SK-N-SH (cell line): ENCODE data around the gene ASTN2. TPM values are rescaled to one million over a fixed set of nuclear protein-coding genes. Genes with fewer than 3 reads are reported as not detected.

Experiments
- CTCF ChIA-PET: fragments of 300-600, 350-600 bp; formaldehyde crosslinking; extraction: SDS; loops from one replicate; lab custom pipeline; 2021; lab: Yijun Ruan, JAX
- POLR2A ChIA-PET: fragments of 350-600 bp; sonication (Branson Sonifier 250); formaldehyde crosslinking; extraction: SDS; loops from one replicate; lab custom pipeline; 2020; ENCODE audit warnings: antibody characterized with exemption, inconsistent platforms; lab: Yijun Ruan, JAX
- DNase-seq: peaks from one replicate; pipeline ENCODE4 v3.0.0; 2012
- H2AFZ ChIP-seq: fragments of 200-600 bp; sonication (generic); 2 replicates; pipeline ENCODE4 v1.8.1; 2016; ENCODE audit warnings: antibody characterized with exemption, mild to moderate bottlenecking, low read depth
- H3F3A ChIP-seq: fragments of 200-600 bp; sonication (generic); replicated peaks from 2 replicates; pipeline ENCODE3; 2016; ENCODE audit warnings: antibody characterized with exemption, mild to moderate bottlenecking; ENCODE audit not compliant: insufficient read depth
- H3K27ac ChIP-seq, 2 experiments: fragments of 200-500 bp in 1 of 2; fragments of 200-600 bp in 1 of 2; sonication (Bioruptor generic) in 1 of 2; sonication (generic), shearing (Covaris generic) in 1 of 2; 2 replicates each; pipeline versions ENCODE4 v1.5.1 to v1.6.1; 2014 to 2016; ENCODE audit warnings: low read depth in 2 of 2, inconsistent platforms in 1 of 2, low read length in 1 of 2, mild to moderate bottlenecking in 1 of 2, mixed read lengths in 1 of 2
- H3K27me3 ChIP-seq: fragments of 200-600 bp; sonication (generic), shearing (Covaris generic); 2 replicates; pipeline ENCODE4 v1.6.1; 2016; ENCODE audit warnings: mixed run types; ENCODE audit not compliant: insufficient read depth
- H3K36me3 ChIP-seq, 2 experiments: fragments of 200-500 bp in 1 of 2; fragments of 200-600 bp in 1 of 2; sonication (Bioruptor generic) in 1 of 2; sonication (generic) in 1 of 2; replicated peaks in 1 of 2; 2 replicates each; pipeline versions ENCODE3 to v1.5.1; 2014 to 2016; ENCODE audit warnings: low read length in 1 of 2, mild to moderate bottlenecking in 1 of 2; ENCODE audit not compliant: insufficient read depth in 2 of 2, control insufficient read depth in 1 of 2
- H3K4me1 ChIP-seq, 2 experiments: fragments of 200-500 bp in 1 of 2; fragments of 200-600 bp in 1 of 2; sonication (Bioruptor generic) in 1 of 2; sonication (generic), shearing (Covaris generic) in 1 of 2; 2 replicates each; pipeline versions ENCODE4 v1.5.1 to v1.6.1; 2014 to 2016; ENCODE audit warnings: low read depth in 1 of 2, low read length in 1 of 2, mixed run types in 1 of 2; ENCODE audit not compliant: insufficient read depth in 2 of 2, control insufficient read depth in 1 of 2
- H3K4me2 ChIP-seq: fragments of 200-600 bp; sonication (generic), shearing (Covaris generic); 2 replicates; pipeline ENCODE4 v1.6.1; 2017; ENCODE audit warnings: mixed run types
- H3K4me3 ChIP-seq, 2 experiments: fragments of 200-500 bp in 1 of 2; fragments of 200-600 bp in 1 of 2; sonication (Bioruptor generic) in 1 of 2; sonication (generic), shearing (Covaris generic) in 1 of 2; 2 replicates each; pipeline versions ENCODE4 v1.5.1 to v1.8.1; 2014 to 2016; ENCODE audit warnings: low read depth in 2 of 2, inconsistent platforms in 1 of 2, low read length in 1 of 2, mild to moderate bottlenecking in 1 of 2, mixed read lengths in 1 of 2, moderate library complexity in 1 of 2
- H3K79me2 ChIP-seq: fragments of 200-600 bp; sonication (generic); 2 replicates; pipeline ENCODE4 v1.8.1; 2017; ENCODE audit warnings: mild to moderate bottlenecking; ENCODE audit not compliant: insufficient read depth
- H3K9ac ChIP-seq: fragments of 200-600 bp; sonication (generic); 2 replicates; pipeline ENCODE4 v1.6.1; 2017; ENCODE audit warnings: mixed run types
- H3K9me2 ChIP-seq: fragments of 200-600 bp; sonication (generic); 2 replicates; pipeline ENCODE4 v1.6.1; 2017; ENCODE audit warnings: mixed run types
- H3K9me3 ChIP-seq: fragments of 200-600 bp; sonication (generic); 2 replicates; pipeline ENCODE4 v1.6.1; 2017; ENCODE audit warnings: mixed run types, mild to moderate bottlenecking, moderate library complexity
- H4K20me1 ChIP-seq: fragments of 200-600 bp; sonication (generic); 2 replicates; pipeline ENCODE4 v1.6.1; 2017; ENCODE audit warnings: mild to moderate bottlenecking, mixed run types; ENCODE audit not compliant: insufficient read depth
- CHD2 ChIP-seq: fragments of 150-350 bp; IDR thresholded peaks from 2 replicates; pipeline ENCODE4 v1.6.1; 2018; ENCODE audit warnings: low read length; ENCODE audit not compliant: partially characterized antibody
- ELF1 ChIP-seq: IDR thresholded peaks from 2 replicates; pipeline ENCODE4 v1.4.0; 2012
- IRF3 ChIP-seq: fragments of 150-350 bp; IDR thresholded peaks from 2 replicates; pipeline ENCODE4 v1.6.1; 2016; ENCODE audit warnings: mild to moderate bottlenecking, low read depth, low read length
- RAD21 ChIP-seq: IDR thresholded peaks from 2 replicates; pipeline ENCODE4 v1.6.1; 2012; ENCODE audit warnings: mild to moderate bottlenecking, low read length
- RCOR1 ChIP-seq: fragments of 150-350 bp; IDR thresholded peaks from 2 replicates; pipeline ENCODE4 v1.6.1; 2017; ENCODE audit warnings: antibody characterized with exemption, low read length
- TEAD4 ChIP-seq: IDR thresholded peaks from 2 replicates; pipeline ENCODE4 v1.4.0; 2012; ENCODE audit warnings: mild to moderate bottlenecking, borderline replicate concordance; ENCODE audit not compliant: insufficient read depth
- ZBTB33 ChIP-seq: IDR thresholded peaks from 2 replicates; pipeline ENCODE4 v1.4.0; 2012; ENCODE audit warnings: low read depth, borderline replicate concordance
- WGBS: methylation state at CpG from one replicate; pipeline ENCODE4 v1.1.6; 2017; ENCODE audit warnings: low lambda C conversion rate; 5-methylcytosine and 5-hydroxymethylcytosine counted together
- polyA plus RNA-seq, 3 experiments: library from polyadenylated mRNA; depleted of rRNA; stranded (reverse); fragments of >200 nt; gene quantifications; 2 replicates each; pipeline ENCODE4 v1.2.3, GENCODE V29; 2012
- TF ChIP-seq, protein P1 (sequence below): fragments of 150-350 bp; IDR thresholded peaks from 2 replicates; pipeline ENCODE4 v1.6.1; 2017; ENCODE audit warnings: antibody characterized with exemption, low read length, low read depth, borderline replicate concordance
- TF ChIP-seq, protein P2 (sequence below): IDR thresholded peaks from 2 replicates; pipeline ENCODE4 v1.4.0; 2012; ENCODE audit warnings: low read depth

Gene ASTN2
- polyA plus RNA-seq, 1 of the 3 experiments (the other 2 are of a cell fraction) = 6.6 TPM

- Histone ChIP-seq H4K20me1 (no peaks in the 10 kb centered on the region), H3K79me2 (no peaks in the 10 kb centered on the region), H3K4me1 (peaks cover 0 to 17% of the 10 kb centered on the region in 2 experiments; a peak in 2 of 4 replicates), H2AFZ (no peak overlapping the region), H3K4me2 (no peak overlapping the region), H3F3A (no peaks in the 10 kb centered on the region), H3K36me3 (no peaks in the 10 kb centered on the region), H3K9ac (no peak overlapping the region), H3K27me3 (no peaks in the 10 kb centered on the region), H3K9me2 (no peaks in the 10 kb centered on the region), H3K9me3 (no peaks in the 10 kb centered on the region), H3K27ac (no peak overlapping the region), H3K4me3 (no peak overlapping the region)
- CTCF ChIA-PET = interaction anchor here (1.1 kb wide), 1 partner anchor 107 kb away, joined by 3 read pairs; no protein-coding TSS in a partner anchor
- WGBS = 10% methylated on average over 2 of the region's 2 CpGs
- TF ChIP-seq CHD2 (no peak), RAD21 (no peak), IRF3 (no peak), ZBTB33 (no peak), RCOR1 (no peak), TEAD4 (no peak)
- TF ChIP-seq, protein P1, sequence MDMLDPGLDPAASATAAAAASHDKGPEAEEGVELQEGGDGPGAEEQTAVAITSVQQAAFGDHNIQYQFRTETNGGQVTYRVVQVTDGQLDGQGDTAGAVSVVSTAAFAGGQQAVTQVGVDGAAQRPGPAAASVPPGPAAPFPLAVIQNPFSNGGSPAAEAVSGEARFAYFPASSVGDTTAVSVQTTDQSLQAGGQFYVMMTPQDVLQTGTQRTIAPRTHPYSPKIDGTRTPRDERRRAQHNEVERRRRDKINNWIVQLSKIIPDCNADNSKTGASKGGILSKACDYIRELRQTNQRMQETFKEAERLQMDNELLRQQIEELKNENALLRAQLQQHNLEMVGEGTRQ = no peak
- TF ChIP-seq, protein P2, sequence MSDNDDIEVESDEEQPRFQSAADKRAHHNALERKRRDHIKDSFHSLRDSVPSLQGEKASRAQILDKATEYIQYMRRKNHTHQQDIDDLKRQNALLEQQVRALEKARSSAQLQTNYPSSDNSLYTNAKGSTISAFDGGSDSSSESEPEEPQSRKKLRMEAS = no peak
- no peak for DNase-seq
- POLR2A ChIA-PET = no interaction called here
These were observed 46.1 kb downstream of the ASTN2 start for GRCh38 chr9:117368684-117369230.

DNA sequence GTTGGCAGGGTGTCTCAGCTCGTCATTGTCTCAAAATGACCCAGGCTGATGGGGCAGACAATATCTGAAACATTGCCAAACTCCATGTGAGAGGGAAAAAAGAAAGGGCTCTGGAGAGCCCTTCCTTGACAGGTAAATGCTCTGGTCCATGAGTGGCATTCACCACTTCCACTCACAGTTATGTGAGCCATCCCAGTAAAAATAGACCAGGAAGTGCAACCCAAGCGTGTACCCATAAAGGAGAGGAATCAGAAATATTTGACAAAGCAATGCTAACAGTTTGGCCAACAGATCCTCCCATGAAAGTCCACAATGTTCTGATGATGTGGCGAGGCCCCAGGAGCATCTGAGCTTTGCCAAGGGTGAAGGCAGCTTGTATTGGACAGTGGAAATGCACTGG, 49.4 kb downstream of the ASTN2 start:
- H3K36me3 ChIP-seq = no peaks in the 10 kb centered on the region
- no peak overlapping the region for H2AFZ ChIP-seq
- no peak overlapping the region for H3K9ac ChIP-seq
- ChIA-PET CTCF (interaction anchor here (0.9 to 1.2 kb wide), 3 partner anchors 9 to 11 kb away, joined by 3 to 5 read pairs (median 4); no protein-coding TSS in a partner anchor), POLR2A (no interaction called here)
- H3K4me3 ChIP-seq = no peak overlapping the region
- no peaks in the 10 kb centered on the region for H4K20me1 ChIP-seq
- no peaks in the 10 kb centered on the region for H3K79me2 ChIP-seq
- H3K4me1 ChIP-seq = peaks cover 0 to 19% of the 10 kb centered on the region in 2 experiments; a peak in 2 of 4 replicates
- no peaks in the 10 kb centered on the region for H3K27me3 ChIP-seq
- H3F3A ChIP-seq = no peaks in the 10 kb centered on the region
- no peak for DNase-seq
- TF ChIP-seq ELF1 = no peak
- no peak overlapping the region for H3K4me2 ChIP-seq
- 20% methylated on average over 3 of the region's 3 CpGs for WGBS
- H3K9me2 ChIP-seq = no peaks in the 10 kb centered on the region
- H3K9me3 ChIP-seq = no peaks in the 10 kb centered on the region
- H3K27ac ChIP-seq = no peak overlapping the region; a peak in 1 of 4 replicates
